ENCODE data around the gene MLST8.

DNA sequence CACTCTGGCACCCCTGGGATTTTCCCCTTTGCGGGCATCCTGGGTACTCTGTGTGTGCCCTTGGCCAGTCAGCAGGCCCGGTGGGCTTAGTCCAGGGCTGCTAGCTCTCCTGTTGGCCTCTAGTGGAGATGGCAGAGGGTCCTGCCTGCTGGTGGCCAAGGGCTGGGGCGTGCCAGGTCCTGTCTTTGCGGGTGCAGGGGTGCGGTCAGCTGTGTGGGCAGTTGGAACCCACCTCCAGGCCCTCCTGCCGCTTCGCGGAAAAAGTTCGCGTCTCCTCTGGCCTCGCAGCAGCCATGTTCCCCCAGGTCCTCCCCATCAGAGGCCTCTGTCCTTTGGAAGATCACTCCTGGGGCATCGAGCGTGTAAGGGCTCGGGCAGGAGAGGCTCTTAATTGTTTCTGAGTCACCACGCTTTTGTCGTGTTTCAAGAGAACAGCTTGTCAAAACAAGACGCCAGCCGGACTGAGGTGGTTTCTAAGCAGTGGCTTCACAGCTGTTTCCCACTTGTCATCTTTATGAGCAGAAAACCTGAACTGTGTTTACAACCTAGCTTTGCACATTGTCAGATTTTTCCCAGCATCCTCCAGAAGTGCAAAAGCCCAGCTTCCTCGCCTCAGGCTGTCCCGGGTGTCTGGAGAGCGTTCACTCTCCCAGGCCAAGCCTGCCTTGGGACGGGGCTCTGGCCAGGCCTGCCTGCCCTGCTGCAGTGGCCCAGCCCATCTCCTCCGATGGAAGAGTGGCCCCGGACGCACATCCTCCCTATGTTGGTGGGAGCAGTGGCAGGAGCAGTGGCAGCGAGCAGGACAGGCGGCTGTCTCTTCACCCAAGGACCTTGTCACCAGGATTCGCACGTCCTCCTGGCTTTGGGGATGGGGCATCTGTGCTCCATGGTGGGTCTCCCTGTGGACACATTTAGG is 26.0 kb downstream of the MLST8 start:
- TF ChIP-seq, protein P1, sequence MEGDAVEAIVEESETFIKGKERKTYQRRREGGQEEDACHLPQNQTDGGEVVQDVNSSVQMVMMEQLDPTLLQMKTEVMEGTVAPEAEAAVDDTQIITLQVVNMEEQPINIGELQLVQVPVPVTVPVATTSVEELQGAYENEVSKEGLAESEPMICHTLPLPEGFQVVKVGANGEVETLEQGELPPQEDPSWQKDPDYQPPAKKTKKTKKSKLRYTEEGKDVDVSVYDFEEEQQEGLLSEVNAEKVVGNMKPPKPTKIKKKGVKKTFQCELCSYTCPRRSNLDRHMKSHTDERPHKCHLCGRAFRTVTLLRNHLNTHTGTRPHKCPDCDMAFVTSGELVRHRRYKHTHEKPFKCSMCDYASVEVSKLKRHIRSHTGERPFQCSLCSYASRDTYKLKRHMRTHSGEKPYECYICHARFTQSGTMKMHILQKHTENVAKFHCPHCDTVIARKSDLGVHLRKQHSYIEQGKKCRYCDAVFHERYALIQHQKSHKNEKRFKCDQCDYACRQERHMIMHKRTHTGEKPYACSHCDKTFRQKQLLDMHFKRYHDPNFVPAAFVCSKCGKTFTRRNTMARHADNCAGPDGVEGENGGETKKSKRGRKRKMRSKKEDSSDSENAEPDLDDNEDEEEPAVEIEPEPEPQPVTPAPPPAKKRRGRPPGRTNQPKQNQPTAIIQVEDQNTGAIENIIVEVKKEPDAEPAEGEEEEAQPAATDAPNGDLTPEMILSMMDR (IDR thresholded peaks at IDR 0.05; ENCODE audit: extremely low read depth in 1 of 2, insufficient read depth in 1 of 2, low read depth in 1 of 2, low read length in 2 of 2) = no peak
- TF ChIP-seq, protein P2, sequence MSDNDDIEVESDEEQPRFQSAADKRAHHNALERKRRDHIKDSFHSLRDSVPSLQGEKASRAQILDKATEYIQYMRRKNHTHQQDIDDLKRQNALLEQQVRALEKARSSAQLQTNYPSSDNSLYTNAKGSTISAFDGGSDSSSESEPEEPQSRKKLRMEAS (IDR thresholded peaks at IDR 0.05; ENCODE audit: insufficient read depth, insufficient read length) = no peak
- TF ChIP-seq JUN (IDR thresholded peaks at IDR 0.05; ENCODE audit: borderline replicate concordance, insufficient read depth, insufficient read length, low read depth) = no peak
- no peak for TF ChIP-seq FOS (IDR thresholded peaks at IDR 0.05; ENCODE audit: borderline replicate concordance, insufficient read depth, low read length)
- no peak for TF ChIP-seq EZH2 (IDR thresholded peaks at IDR 0.05; ENCODE audit: borderline replicate concordance, low read depth, low read length, severe bottlenecking)
- TF ChIP-seq POLR2A (IDR thresholded peaks at IDR 0.05; ENCODE audit: low read depth, low read length) = no peak
- no peak for TF ChIP-seq POLR2AphosphoS5 (IDR thresholded peaks at IDR 0.05; ENCODE audit: insufficient read depth, low read depth, low read length)
- TF ChIP-seq MYC (IDR thresholded peaks at IDR 0.05; ENCODE audit: low read depth, low read length) = no peak
- TF ChIP-seq GATA2 (IDR thresholded peaks at IDR 0.05; ENCODE audit: insufficient read depth, insufficient read length, low read depth, low read length) = no peak

Measured in endothelial cell of umbilical vein (primary cell).